HG03139 (cell line): ENCODE results near the gene C14orf39.
"Not testable (repeated sequence)": the region's sequence is repeated elsewhere in the genome, so short reads cannot be mapped to it uniquely, and the experiment has no call there.

Experiments used
- ATAC-seq: cut with Tn5 transposase; IDR thresholded peaks from one replicate; pipeline ENCODE4 v1.9.1; 2021; ENCODE audit not compliant: unreplicated experiment

Gene C14orf39

GRCh38 chr14:60495946-60496345 is 10.1 kb upstream of the C14orf39 start:
- no peak for ATAC-seq

- ATAC-seq: no peak
Observed at GRCh38 chr14:60490270-60490669, 4.4 kb upstream of the C14orf39 start.

- no peak for ATAC-seq
Observed at GRCh38 chr14:60488175-60488574, 2.3 kb upstream of the C14orf39 start.

GRCh38 chr14:60487211-60487610 is 1.3 kb upstream of the C14orf39 start:
- no peak for ATAC-seq

- no peak for ATAC-seq
Observed at GRCh38 chr14:60485057-60485597, 736 bp downstream of the C14orf39 start.

- no peak for ATAC-seq
Observed at GRCh38 chr14:60482743-60483142, 3.1 kb downstream of the C14orf39 start.

- not testable (repeated sequence) for ATAC-seq
Observed at GRCh38 chr14:60480248-60480647, 5.6 kb downstream of the C14orf39 start.

- ATAC-seq: no peak
Observed at GRCh38 chr14:60455875-60456274, 30.0 kb downstream of the C14orf39 start.

GRCh38 chr14:60430276-60430675 is 55.6 kb downstream of the C14orf39 start:
- ATAC-seq: no peak

GRCh38 chr14:60420050-60420449 is 65.8 kb downstream of the C14orf39 start:
- ATAC-seq: no peak

- ATAC-seq: not testable (repeated sequence)
Observed at GRCh38 chr14:60397550-60397949, 88.3 kb downstream of the C14orf39 start.

GRCh38 chr14:60396718-60397343 is 89.0 kb downstream of the C14orf39 start:
- ATAC-seq: no peak
